Measurements from ENCODE around the gene MAPK1.

DNA sequence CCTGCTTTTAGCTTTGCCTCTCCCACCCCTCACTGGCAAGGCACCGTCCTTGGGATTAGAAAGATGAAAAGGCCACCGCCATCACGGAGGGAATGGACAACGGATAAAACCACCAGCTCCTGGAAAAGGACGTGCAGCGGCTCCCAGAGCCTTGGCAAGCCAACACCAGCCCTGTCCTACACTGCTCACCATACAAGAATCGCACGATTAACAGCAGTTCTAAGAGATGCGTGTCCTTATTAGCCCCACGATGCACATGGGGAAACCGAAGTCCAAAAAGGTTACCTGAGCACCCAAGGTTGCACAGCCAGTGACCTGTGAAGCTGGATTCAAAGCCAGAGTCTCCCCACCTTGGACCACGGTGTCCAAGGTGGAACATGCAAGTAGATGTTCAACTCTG is 139.2 kb downstream of the MAPK1 start:
- TF ChIP-seq, protein P1, sequence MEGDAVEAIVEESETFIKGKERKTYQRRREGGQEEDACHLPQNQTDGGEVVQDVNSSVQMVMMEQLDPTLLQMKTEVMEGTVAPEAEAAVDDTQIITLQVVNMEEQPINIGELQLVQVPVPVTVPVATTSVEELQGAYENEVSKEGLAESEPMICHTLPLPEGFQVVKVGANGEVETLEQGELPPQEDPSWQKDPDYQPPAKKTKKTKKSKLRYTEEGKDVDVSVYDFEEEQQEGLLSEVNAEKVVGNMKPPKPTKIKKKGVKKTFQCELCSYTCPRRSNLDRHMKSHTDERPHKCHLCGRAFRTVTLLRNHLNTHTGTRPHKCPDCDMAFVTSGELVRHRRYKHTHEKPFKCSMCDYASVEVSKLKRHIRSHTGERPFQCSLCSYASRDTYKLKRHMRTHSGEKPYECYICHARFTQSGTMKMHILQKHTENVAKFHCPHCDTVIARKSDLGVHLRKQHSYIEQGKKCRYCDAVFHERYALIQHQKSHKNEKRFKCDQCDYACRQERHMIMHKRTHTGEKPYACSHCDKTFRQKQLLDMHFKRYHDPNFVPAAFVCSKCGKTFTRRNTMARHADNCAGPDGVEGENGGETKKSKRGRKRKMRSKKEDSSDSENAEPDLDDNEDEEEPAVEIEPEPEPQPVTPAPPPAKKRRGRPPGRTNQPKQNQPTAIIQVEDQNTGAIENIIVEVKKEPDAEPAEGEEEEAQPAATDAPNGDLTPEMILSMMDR (IDR thresholded peaks at IDR 0.05), result no peak
- no peak for TF ChIP-seq POLR2AphosphoS5 (IDR thresholded peaks at IDR 0.05; ENCODE audit: low read depth, low read length)
